Measurements from ENCODE around the gene SLC17A8.

DNA sequence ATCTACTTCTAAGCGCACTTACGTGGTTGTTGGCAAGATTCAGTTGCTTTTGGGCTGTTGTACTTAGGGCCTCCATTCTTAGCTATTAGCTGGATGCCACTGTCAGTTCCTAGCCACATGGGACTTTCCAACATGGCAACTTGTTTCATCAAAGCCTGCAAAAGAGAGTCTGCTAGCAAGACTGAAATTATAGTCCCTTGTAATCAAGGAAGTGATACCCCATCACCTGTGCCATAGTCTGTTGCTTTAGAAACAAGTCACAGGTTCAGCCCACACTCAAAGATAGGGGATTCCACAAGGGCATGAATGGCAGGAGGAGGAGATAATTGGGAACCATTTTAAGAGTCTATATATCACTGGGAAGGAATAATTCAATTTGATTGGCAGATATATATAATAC is 27.1 kb upstream of the SLC17A8 start:
- TF ChIP-seq EZH2 (IDR thresholded peaks at IDR 0.05; ENCODE audit: borderline replicate concordance, insufficient read depth, low read length, poor library complexity, severe bottlenecking): no peak
- TF ChIP-seq, protein P1, sequence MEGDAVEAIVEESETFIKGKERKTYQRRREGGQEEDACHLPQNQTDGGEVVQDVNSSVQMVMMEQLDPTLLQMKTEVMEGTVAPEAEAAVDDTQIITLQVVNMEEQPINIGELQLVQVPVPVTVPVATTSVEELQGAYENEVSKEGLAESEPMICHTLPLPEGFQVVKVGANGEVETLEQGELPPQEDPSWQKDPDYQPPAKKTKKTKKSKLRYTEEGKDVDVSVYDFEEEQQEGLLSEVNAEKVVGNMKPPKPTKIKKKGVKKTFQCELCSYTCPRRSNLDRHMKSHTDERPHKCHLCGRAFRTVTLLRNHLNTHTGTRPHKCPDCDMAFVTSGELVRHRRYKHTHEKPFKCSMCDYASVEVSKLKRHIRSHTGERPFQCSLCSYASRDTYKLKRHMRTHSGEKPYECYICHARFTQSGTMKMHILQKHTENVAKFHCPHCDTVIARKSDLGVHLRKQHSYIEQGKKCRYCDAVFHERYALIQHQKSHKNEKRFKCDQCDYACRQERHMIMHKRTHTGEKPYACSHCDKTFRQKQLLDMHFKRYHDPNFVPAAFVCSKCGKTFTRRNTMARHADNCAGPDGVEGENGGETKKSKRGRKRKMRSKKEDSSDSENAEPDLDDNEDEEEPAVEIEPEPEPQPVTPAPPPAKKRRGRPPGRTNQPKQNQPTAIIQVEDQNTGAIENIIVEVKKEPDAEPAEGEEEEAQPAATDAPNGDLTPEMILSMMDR (IDR thresholded peaks at IDR 0.05; ENCODE audit: poor library complexity, severe bottlenecking): no peak
- no peak for TF ChIP-seq MXI1 (conservative IDR thresholded peaks at IDR 0.05; ENCODE audit: poor library complexity, severe bottlenecking)
- TF ChIP-seq SMC3 (conservative IDR thresholded peaks at IDR 0.05; ENCODE audit: poor library complexity): no peak
- TF ChIP-seq RAD21 (conservative IDR thresholded peaks at IDR 0.05): no peak
- no peak for TF ChIP-seq POLR2AphosphoS5 (IDR thresholded peaks at IDR 0.05)
- TF ChIP-seq EP300 (conservative IDR thresholded peaks at IDR 0.05; ENCODE audit: poor library complexity, severe bottlenecking): no peak
